Upper lobe of right lung (tissue), 1 donor: Measurements from ENCODE around the gene CCDC89. TPM values are rescaled to one million over a fixed set of nuclear protein-coding genes. Genes with fewer than 3 reads are reported as not detected.
"Not testable (repeated sequence)": the region's sequence is repeated elsewhere in the genome, so short reads cannot be mapped to it uniquely, and the experiment has no call there.

ENCODE experiments used
- ATAC-seq: fragments of 200-7000 bp; cut with Tn5 transposase; one replicate; pipeline ENCODE4 v1.9.1; 2020; ENCODE audit warnings: mild to moderate bottlenecking, moderate library complexity
- DNase-seq: peaks from one replicate; pipeline ENCODE4 v3.0.0-alpha.2; 2020
- H3K27ac ChIP-seq: fragments of 200-600 bp; one replicate; pipeline ENCODE4 v1.8.0; 2022
- H3K27me3 ChIP-seq: fragments of 200-600 bp; one replicate; pipeline ENCODE4 v1.8.0; 2022; ENCODE audit warnings: mild to moderate bottlenecking
- H3K36me3 ChIP-seq: fragments of 200-600 bp; one replicate; pipeline ENCODE4 v1.8.0; 2022
- H3K4me1 ChIP-seq: fragments of 200-600 bp; one replicate; pipeline ENCODE4 v1.8.0; 2022
- H3K4me3 ChIP-seq: fragments of 200-600 bp; one replicate; pipeline ENCODE4 v1.8.0; 2022; ENCODE audit warnings: mild to moderate bottlenecking
- H3K9me3 ChIP-seq: fragments of 200-600 bp; one replicate; pipeline ENCODE4 v1.8.0; 2022
- intact Hi-C: fragments of 100-400 bp; cut with DNase I; formaldehyde crosslinking; loops from one replicate; pipeline ENCODE4 v1.11.0; 2022
- total RNA-seq: library from RNA; stranded (reverse); fragmentation: NEBNext Ultra II Directional; extraction: Animal tissue kit (Norgen Biotek cat#: 25700); gene quantifications from one replicate; pipeline ENCODE4 v1.2.1, GENCODE V29; 2021
- TF ChIP-seq, protein P1 (sequence below): fragments of 200-600 bp; IDR thresholded peaks from one replicate; pipeline ENCODE4 v1.8.0; 2022; ENCODE audit warnings: antibody characterized with exemption
- donor health status: DM: no; HTN: yes; CAD: no; lungs with severe emphysema.

Gene CCDC89
- total RNA-seq, 1 donor from 2014 or later: 1.2 TPM

DNA sequence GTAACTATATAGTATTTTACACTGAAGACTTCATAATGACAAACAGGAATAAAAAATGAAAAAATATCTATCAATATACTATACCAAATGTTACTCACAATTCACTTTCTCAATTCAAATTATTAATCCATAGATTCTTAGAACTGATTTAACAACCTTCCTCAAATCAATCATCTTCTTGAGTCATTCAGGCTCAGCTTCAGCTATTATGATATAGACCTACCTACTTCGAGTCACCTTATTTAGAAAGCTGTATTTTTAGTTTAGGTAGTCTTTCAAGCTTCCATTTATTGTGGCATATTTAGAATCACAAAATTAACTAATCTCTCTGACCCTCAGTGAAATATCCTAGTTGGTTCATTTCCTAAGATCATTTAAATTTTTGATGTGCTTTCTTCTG is 29.2 kb downstream of the CCDC89 start:
- TF ChIP-seq, protein P1, sequence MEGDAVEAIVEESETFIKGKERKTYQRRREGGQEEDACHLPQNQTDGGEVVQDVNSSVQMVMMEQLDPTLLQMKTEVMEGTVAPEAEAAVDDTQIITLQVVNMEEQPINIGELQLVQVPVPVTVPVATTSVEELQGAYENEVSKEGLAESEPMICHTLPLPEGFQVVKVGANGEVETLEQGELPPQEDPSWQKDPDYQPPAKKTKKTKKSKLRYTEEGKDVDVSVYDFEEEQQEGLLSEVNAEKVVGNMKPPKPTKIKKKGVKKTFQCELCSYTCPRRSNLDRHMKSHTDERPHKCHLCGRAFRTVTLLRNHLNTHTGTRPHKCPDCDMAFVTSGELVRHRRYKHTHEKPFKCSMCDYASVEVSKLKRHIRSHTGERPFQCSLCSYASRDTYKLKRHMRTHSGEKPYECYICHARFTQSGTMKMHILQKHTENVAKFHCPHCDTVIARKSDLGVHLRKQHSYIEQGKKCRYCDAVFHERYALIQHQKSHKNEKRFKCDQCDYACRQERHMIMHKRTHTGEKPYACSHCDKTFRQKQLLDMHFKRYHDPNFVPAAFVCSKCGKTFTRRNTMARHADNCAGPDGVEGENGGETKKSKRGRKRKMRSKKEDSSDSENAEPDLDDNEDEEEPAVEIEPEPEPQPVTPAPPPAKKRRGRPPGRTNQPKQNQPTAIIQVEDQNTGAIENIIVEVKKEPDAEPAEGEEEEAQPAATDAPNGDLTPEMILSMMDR: no peak
- Histone ChIP-seq H3K4me1 (peaks cover 33% of the 10 kb centered on the region), H3K27ac (no peak overlapping the region), H3K9me3 (no peaks in the 10 kb centered on the region), H3K4me3 (no peak overlapping the region), H3K27me3 (no peaks in the 10 kb centered on the region), H3K36me3 (peaks cover 82% of the 10 kb centered on the region)
- ATAC-seq (no peak), DNase-seq (no peak)
- intact Hi-C loops: no loop called here

- DNase-seq, H3K4me3 ChIP-seq, H3K9me3 ChIP-seq, intact Hi-C loops, H3K27ac ChIP-seq, ATAC-seq, H3K27me3 ChIP-seq: not testable (repeated sequence)
- Histone ChIP-seq H3K4me1 (peaks cover 11% of the 10 kb centered on the region), H3K36me3 (peaks cover 69% of the 10 kb centered on the region)
Observed at GRCh38 chr11:85654343-85654742, 31.7 kb downstream of the CCDC89 start.

DNA sequence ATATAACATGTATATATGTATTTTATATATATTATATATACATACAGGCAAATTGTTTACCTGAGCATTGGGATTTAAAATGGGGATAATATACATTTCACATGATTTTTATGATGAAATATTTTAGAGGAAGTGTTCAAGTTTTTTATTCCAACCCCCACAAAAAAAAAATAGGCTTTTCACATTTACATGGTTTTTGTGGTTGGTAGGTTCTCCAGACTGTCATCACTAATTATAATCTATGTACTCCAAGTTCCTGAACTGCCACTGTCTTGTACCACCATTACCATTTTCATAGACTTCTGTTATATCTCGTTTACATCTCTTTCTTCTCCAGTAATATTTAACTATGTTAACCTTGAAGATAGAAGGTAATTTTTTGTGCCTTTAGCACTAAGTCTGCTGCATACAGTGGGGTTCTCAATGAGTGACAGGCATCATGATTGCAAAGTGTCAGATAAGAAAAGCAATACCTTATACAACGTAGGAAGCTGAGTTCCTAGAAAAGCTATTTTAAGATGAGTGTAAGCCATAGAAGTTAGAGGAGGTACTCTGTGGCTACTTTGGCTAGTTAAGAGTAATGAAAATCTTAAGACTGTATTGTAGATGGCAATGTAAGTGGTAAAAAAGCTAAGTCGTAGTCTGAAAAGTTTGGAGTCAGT is 33.1 kb downstream of the CCDC89 start:
- peaks cover 14% of the 10 kb centered on the region for H3K4me1 ChIP-seq
- no peak overlapping the region for H3K27ac ChIP-seq
- no peaks in the 10 kb centered on the region for H3K9me3 ChIP-seq
- no peak overlapping the region for H3K4me3 ChIP-seq
- intact Hi-C loops: no loop called here
- no peak for ATAC-seq
- peaks cover 56% of the 10 kb centered on the region for H3K36me3 ChIP-seq
- TF ChIP-seq, protein P1: no peak
- DNase-seq: no peak
- no peaks in the 10 kb centered on the region for H3K27me3 ChIP-seq

DNA sequence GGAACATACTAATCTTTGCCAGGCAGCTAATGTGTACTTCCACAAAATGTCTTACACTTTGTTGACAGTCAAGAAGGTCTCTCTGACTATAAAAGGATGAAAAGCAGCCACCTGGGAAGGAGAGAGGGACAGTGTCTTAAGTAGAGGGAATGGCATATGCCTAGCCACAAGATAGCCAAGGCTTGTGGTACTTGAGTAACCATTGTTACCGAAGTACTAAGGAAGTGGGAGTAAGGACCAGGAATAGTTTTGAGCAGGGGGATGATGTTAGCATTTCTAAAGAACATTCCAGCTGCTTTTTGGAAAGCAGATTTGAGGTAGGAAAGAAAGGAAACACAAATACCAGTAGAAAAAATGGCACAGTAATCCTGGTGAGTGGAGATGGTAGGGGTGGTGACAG is 34.9 kb downstream of the CCDC89 start:
- ATAC-seq (no peak), DNase-seq (no peak)
- Histone ChIP-seq H3K4me3 (no peak overlapping the region), H3K27ac (no peak overlapping the region), H3K36me3 (peaks cover 39% of the 10 kb centered on the region), H3K9me3 (no peaks in the 10 kb centered on the region), H3K27me3 (no peaks in the 10 kb centered on the region), H3K4me1 (peaks cover 19% of the 10 kb centered on the region)
- intact Hi-C loops: no loop called here
- TF ChIP-seq, protein P1: no peak

DNA sequence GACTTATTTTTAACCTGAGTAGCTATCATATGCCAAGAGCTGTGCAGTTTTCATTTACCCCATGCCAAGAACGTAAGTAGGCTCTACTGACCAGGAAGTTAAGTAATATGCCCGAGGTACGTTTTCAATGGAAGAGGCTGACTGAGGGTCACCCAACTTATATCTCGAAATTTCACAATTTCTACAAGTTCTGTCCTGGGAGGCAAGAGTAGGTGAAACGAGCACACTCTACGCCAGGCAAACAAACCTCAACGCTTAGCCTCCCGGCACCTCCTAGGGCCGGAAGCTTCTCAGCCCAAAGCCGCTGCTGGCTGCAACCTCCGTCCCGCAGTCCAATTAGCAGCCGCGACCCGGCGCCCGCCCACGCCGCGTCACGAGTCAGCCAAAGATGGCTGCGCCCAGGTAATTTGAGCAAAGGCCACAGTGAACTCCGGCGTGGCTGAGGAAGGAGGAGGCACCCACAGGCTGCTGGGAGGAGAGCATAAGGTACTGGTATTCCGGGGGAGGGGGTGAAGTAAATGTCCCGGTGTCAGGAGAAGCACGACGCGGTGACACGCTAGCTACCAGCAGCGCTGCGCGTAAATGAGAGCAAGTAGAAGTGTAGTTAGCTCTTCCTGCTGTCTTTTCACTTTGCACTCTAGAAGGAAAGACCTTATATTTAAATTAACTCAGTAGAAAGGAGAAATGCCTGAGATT is 38.2 kb downstream of the CCDC89 start, which contains the start of gene TMEM126A:
TMEM126A (plus strand) TSS at position 364 of the 696 bp plus-strand sequence. CDS start 2,289 bp downstream, outside the sequence.
- TF ChIP-seq, protein P1: no peak
- H3K4me1 ChIP-seq: peaks cover 19% of the 10 kb centered on the region
- H3K36me3 ChIP-seq: peaks cover 9% of the 10 kb centered on the region
- peak within 1 kb of the TSS; percentile 85 for H3K27ac ChIP-seq
- ATAC-seq: peak; percentile 100
- peak within 1 kb of the TSS; percentile 75 for H3K4me3 ChIP-seq
- intact Hi-C loops: no loop called here
- no peaks in the 10 kb centered on the region for H3K27me3 ChIP-seq
- no peaks in the 10 kb centered on the region for H3K9me3 ChIP-seq
- peak; percentile 96 for DNase-seq

GRCh38 chr11:85647078-85647477 is 38.9 kb downstream of the CCDC89 start:
- Histone ChIP-seq H3K9me3 (no peaks in the 10 kb centered on the region), H3K27me3 (no peaks in the 10 kb centered on the region), H3K27ac (peak overlapping the region; percentile 85), H3K4me3 (peak overlapping the region; percentile 75), H3K4me1 (peaks cover 19% of the 10 kb centered on the region), H3K36me3 (peaks cover 9% of the 10 kb centered on the region)
- intact Hi-C loops: no loop called here
- DNase-seq: no peak
- TF ChIP-seq, protein P1: no peak
- ATAC-seq: no peak
